Thymus (tissue), 11 donors: ENCODE data around the gene CLN6. TPM values are rescaled to one million over a fixed set of nuclear protein-coding genes. Genes with fewer than 3 reads are reported as not detected.
"Not testable (repeated sequence)": the region's sequence is repeated elsewhere in the genome, so short reads cannot be mapped to it uniquely, and the experiment has no call there.

ENCODE experiments used
- DNase-seq, 9 donors: peaks; one replicate each; pipeline ENCODE4 v3.0.0-alpha.2; 2013; ENCODE audit warnings: low spot score in 9 of 9, low read depth in 6 of 9, missing footprints in 1 of 9
- H3K27ac ChIP-seq, 2 donors: one replicate each; pipeline ENCODE4 v1.5.1; 2013; ENCODE audit warnings: control low read depth in 1 of 2, low read depth in 1 of 2, low read length in 1 of 2, mild to moderate bottlenecking in 1 of 2, moderate library complexity in 1 of 2
- H3K27me3 ChIP-seq, 2 donors: one replicate each; pipeline ENCODE4 v1.5.1; 2013; ENCODE audit warnings: low read length in 1 of 2; ENCODE audit not compliant: control insufficient read depth in 2 of 2, insufficient read depth in 1 of 2
- H3K36me3 ChIP-seq, 2 donors: one replicate each; pipeline ENCODE4 v1.5.1; 2013; ENCODE audit warnings: low read length in 1 of 2, mild to moderate bottlenecking in 1 of 2, moderate library complexity in 1 of 2; ENCODE audit not compliant: control insufficient read depth in 2 of 2, insufficient read depth in 2 of 2
- H3K4me1 ChIP-seq, 2 donors: one replicate each; pipeline ENCODE4 v1.5.1; 2013; ENCODE audit warnings: low read length in 2 of 2; ENCODE audit not compliant: control insufficient read depth in 2 of 2, insufficient read depth in 2 of 2
- H3K4me3 ChIP-seq, 2 donors: one replicate each; pipeline ENCODE4 v1.5.1; 2013; ENCODE audit warnings: low read length in 2 of 2, control low read depth in 1 of 2, mild to moderate bottlenecking in 1 of 2
- H3K9me3 ChIP-seq, 2 donors: one replicate each; pipeline ENCODE4 v1.5.1; 2013; ENCODE audit warnings: low read length in 1 of 2, mild to moderate bottlenecking in 1 of 2; ENCODE audit not compliant: control insufficient read depth in 2 of 2, insufficient read depth in 1 of 2
- WGBS: extraction: QIAGEN DNeasy Blood & Tissue Kit; methylation state at CpG from one replicate; pipeline ENCODE4 v1.1.7; 2013; 5-methylcytosine and 5-hydroxymethylcytosine counted together
- polyA plus RNA-seq: library from polyadenylated mRNA; stranded (reverse); fragments of 200-250 nt; gene quantifications from one replicate; pipeline ENCODE4 v1.2.3, GENCODE V29; 2013
- total RNA-seq: library from RNA; stranded (reverse); fragments of 120-200 nt; gene quantifications from one replicate; pipeline ENCODE4 v1.2.4, GENCODE V29; 2013
- donor health status: healthy.

The CLN6 gene
- total and polyA plus RNA-seq, 2 donors = 6.5 to 14.2 TPM

DNA sequence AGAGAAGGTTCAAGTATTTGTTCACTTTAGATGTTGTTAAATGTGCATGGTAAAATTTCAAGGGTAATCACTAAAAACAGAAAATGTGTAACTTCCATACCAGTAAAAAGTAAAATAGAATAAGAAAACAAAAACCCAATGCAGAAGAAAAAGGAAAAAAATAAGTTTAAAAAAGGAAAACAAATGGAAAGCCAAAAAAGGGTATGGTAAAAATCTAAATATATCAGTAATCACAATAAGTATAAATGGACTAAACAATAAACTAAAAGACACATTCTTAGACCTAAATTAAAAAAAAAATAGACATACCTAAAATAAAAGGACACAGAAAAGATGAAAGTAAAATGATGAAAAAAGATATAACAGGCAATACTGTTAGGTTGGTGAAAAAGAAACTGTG lies 9.5 kb upstream of the CLN6 start:
- H3K27me3 ChIP-seq = no peaks in the 10 kb centered on the region
- DNase-seq = no peak
- H3K27ac ChIP-seq = no peak overlapping the region
- H3K4me3 ChIP-seq = no peak overlapping the region
- no peaks in the 10 kb centered on the region for H3K36me3 ChIP-seq
- H3K4me1 ChIP-seq = no peaks in the 10 kb centered on the region
- H3K9me3 ChIP-seq = peaks cover 0 to 7% of the 10 kb centered on the region in 2 donors

DNA sequence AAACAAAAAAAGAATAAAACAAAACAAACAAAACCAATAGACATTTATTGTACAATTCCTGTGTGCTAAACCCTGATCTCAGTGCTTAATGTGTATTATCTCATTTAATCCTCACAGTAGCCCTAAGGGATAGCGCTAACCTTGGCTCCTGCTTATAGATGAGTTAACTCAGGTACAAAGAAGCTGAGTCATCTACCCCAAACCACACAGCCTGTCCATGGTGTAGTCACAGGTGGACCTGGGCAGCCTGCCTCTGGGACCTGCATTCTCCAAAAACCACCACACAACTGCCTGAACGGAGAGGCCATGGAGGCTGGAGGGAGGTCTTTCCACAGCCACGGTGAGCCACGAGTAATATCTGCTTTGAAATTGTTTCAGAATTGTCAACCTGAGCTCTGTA lies 5.5 kb upstream of the CLN6 start:
- H3K27me3 ChIP-seq = no peaks in the 10 kb centered on the region
- H3K36me3 ChIP-seq = no peaks in the 10 kb centered on the region
- no peaks in the 10 kb centered on the region for H3K9me3 ChIP-seq
- H3K4me1 ChIP-seq = peaks cover 3 to 12% of the 10 kb centered on the region in 2 donors
- H3K27ac ChIP-seq = no peak overlapping the region
- DNase-seq = no peak
- WGBS = 91% methylated on average over 4 of the region's 4 CpGs
- H3K4me3 ChIP-seq = no peak overlapping the region

DNA sequence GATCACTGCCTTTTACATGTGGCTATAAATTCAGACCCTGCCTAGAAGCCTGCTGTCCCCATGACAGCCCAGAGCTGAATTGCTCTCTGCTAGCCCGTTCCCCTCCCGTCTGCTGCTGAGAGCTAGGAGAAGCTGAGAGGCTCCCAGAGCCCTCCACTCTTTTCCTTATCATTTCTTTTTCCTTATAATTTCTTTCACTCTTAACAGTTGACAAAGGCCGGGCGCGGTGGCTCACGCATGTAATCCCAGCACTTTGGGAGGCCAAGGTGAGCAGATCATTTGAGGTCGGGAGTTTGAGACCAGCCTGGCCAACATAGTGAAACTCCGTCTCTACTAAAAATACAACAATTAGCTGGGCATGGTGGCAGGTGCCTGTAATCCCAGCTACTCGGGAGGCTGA lies 5.0 kb upstream of the CLN6 start:
- H3K4me3 ChIP-seq, H3K27me3 ChIP-seq, H3K36me3 ChIP-seq, H3K9me3 ChIP-seq, H3K27ac ChIP-seq, DNase-seq: not testable (repeated sequence)
- 99% methylated on average over 9 of the region's 9 CpGs for WGBS
- H3K4me1 ChIP-seq = peaks cover 3 to 16% of the 10 kb centered on the region in 2 donors

GRCh38 chr15:68234060-68234459 lies 4.5 kb upstream of the CLN6 start:
- no peak for DNase-seq
- no peaks in the 10 kb centered on the region for H3K9me3 ChIP-seq
- WGBS = 94% methylated on average over 6 of the region's 6 CpGs
- H3K4me1 ChIP-seq = peaks cover 3 to 16% of the 10 kb centered on the region in 2 donors
- H3K4me3 ChIP-seq = no peak overlapping the region
- H3K27me3 ChIP-seq = no peaks in the 10 kb centered on the region
- no peak overlapping the region for H3K27ac ChIP-seq
- H3K36me3 ChIP-seq = no peaks in the 10 kb centered on the region

DNA sequence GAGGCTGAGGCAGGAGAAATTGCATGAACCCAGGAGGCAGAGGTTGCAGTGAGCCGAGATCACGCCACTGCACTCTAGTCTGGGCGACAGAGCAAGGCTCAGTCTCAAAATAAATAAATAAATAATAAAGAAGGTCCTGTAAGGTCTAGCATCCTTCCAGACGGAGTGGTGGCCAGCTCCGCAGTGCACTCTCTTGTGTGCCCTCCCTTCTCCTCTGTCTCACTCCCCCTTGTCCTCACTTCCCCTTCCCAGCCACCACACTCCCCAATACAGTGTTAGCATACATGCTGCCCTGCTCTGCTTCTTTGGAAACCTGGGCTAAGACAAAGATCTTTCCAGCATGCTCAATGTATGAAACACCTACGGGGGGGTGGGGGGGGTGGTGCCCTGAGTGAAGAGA lies 3.4 kb upstream of the CLN6 start:
- H3K27me3 ChIP-seq = no peaks in the 10 kb centered on the region
- H3K27ac ChIP-seq = no peak overlapping the region
- H3K4me3 ChIP-seq = no peak overlapping the region
- WGBS = 71% methylated on average over 6 of the region's 6 CpGs
- H3K36me3 ChIP-seq = no peaks in the 10 kb centered on the region
- no peaks in the 10 kb centered on the region for H3K9me3 ChIP-seq
- no peak for DNase-seq
- H3K4me1 ChIP-seq = peaks cover 14 to 25% of the 10 kb centered on the region in 2 donors

DNA sequence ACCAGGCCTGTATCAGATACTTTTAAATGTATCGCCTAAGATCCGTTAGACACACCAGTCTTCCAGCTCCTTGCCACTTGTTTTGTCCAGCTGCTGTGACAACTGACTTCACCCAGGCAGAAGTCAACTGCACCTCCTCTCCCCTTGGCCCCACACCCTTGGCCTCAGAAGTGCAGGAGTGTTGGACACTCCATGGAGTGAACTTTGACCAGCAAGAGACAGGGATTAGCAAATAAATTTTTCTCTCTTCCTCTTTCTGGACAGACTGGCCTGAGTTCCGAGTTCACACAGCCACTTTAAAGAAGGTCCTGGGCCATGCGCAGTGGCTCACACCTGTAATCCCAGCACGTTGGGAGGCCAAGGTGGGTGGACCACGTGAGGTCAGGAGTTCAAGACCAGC lies 2.9 kb upstream of the CLN6 start:
- no peak overlapping the region for H3K27ac ChIP-seq
- 95% methylated on average over 6 of the region's 6 CpGs for WGBS
- H3K9me3 ChIP-seq = no peaks in the 10 kb centered on the region
- H3K4me3 ChIP-seq = no peak overlapping the region
- DNase-seq = no peak
- no peaks in the 10 kb centered on the region for H3K36me3 ChIP-seq
- H3K27me3 ChIP-seq = no peaks in the 10 kb centered on the region
- H3K4me1 ChIP-seq = peaks cover 17 to 30% of the 10 kb centered on the region in 2 donors

DNA sequence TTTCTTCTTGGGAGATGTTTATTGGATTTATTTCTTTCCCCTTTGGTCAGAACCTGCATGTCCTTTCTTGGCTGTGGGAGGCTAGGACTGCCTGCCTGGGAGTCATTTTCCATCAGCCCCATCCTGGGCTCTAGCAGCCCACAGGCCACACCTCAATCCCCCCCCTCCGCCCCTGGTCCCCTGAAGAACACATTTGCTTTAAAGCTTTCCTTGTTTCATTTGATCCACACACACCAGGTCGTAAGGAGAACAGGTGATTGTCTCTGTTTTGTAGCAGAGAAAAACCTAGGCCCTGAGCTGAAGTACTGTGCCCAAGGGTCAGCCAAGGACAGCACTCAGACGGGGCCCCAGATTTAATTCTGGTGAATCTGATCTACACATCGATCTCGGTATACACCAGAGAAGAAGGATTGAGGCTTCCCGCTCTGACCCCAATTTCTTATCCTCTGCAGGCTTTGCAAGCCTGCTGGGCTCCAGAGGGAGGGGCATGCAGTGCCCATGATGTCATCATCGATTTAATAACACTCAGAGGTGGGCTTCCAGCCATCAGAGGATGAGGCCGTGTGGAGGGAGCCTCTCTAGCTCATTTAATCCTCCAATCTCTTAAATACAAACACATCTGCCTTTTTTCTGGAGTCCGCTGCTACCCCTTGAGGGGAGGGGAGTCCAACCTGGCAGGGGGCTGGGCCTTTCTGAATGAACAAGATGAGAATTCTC lies 1.7 kb upstream of the CLN6 start:
- Histone ChIP-seq H3K36me3 (no peaks in the 10 kb centered on the region), H3K4me3 (no peak overlapping the region), H3K27me3 (no peaks in the 10 kb centered on the region), H3K9me3 (no peaks in the 10 kb centered on the region), H3K27ac (no peak overlapping the region), H3K4me1 (peaks cover 17 to 30% of the 10 kb centered on the region in 2 donors)
- WGBS = 96% methylated on average over 9 of the region's 9 CpGs
- no peak for DNase-seq

GRCh38 chr15:68230157-68231100 lies 901 bp upstream of the CLN6 start:
- peaks cover 17 to 30% of the 10 kb centered on the region in 2 donors for H3K4me1 ChIP-seq
- no peaks in the 10 kb centered on the region for H3K9me3 ChIP-seq
- H3K27ac ChIP-seq = peak overlapping the region in 1 of 2 donors; percentile 83
- H3K4me3 ChIP-seq = peak overlapping the region; percentile 54 to 82
- DNase-seq = no peak
- WGBS = 65% methylated on average over 20 of the region's 20 CpGs
- no peaks in the 10 kb centered on the region for H3K36me3 ChIP-seq
- no peaks in the 10 kb centered on the region for H3K27me3 ChIP-seq

GRCh38 chr15:68228971-68229385 lies 550 bp downstream of the CLN6 start:
- Histone ChIP-seq H3K4me3 (peak overlapping the region; percentile 69 to 82), H3K4me1 (peaks cover 17 to 37% of the 10 kb centered on the region in 2 donors), H3K27ac (peak overlapping the region in 1 of 2 donors; percentile 38), H3K9me3 (no peaks in the 10 kb centered on the region), H3K27me3 (no peaks in the 10 kb centered on the region), H3K36me3 (no peaks in the 10 kb centered on the region)
- under 1% methylated on average over 39 of the region's 39 CpGs for WGBS
- no peak for DNase-seq
